Neural cell (in vitro differentiated cells): ENCODE measurements around the gene ZNF385C. TPM values are rescaled to one million over a fixed set of nuclear protein-coding genes. Genes with fewer than 3 reads are reported as not detected.

Experiments
- H2AFZ ChIP-seq: fragments of 200-600, 300-800 bp; sonication (generic), shearing (Covaris generic); 2 replicates; pipeline ENCODE4 v1.6.0; 2014; ENCODE audit warnings: low read depth, mild to moderate bottlenecking, antibody characterized with exemption, low read length, moderate library complexity
- H3F3A ChIP-seq: fragments of 200-600 bp; shearing (Covaris generic); 2 replicates; pipeline ENCODE4 v1.6.1; 2016; ENCODE audit warnings: mild to moderate bottlenecking, moderate library complexity, mixed read lengths, antibody characterized with exemption, low read length; ENCODE audit not compliant: insufficient read depth, poor library complexity, severe bottlenecking
- H3K27ac ChIP-seq: fragments of 200-600, 300-800 bp; sonication (generic), shearing (Covaris generic); 2 replicates; pipeline ENCODE4 v1.5.1; 2014; ENCODE audit warnings: mild to moderate bottlenecking, low read length, moderate library complexity
- H3K27me3 ChIP-seq: fragments of 300-800, 200-600 bp; sonication (generic), shearing (Covaris generic); 2 replicates; pipeline ENCODE4 v1.6.0; 2014; ENCODE audit warnings: mild to moderate bottlenecking, low read depth, low read length, moderate library complexity; ENCODE audit not compliant: insufficient read depth
- H3K36me3 ChIP-seq: fragments of 300-800, 200-600 bp; sonication (generic), shearing (Covaris generic); 2 replicates; pipeline ENCODE4 v1.5.1; 2014; ENCODE audit warnings: mild to moderate bottlenecking, antibody characterized with exemption, low read length, moderate library complexity; ENCODE audit not compliant: insufficient read depth
- H3K4me2 ChIP-seq: fragments of 300-800, 200-600 bp; sonication (generic), shearing (Covaris generic); 2 replicates; pipeline ENCODE4 v1.6.0; 2014; ENCODE audit warnings: mild to moderate bottlenecking, low read length
- H3K4me3 ChIP-seq: fragments of 300-800, 200-600 bp; sonication (generic), shearing (Covaris generic); 2 replicates; pipeline ENCODE4 v1.5.1; 2014; ENCODE audit warnings: mild to moderate bottlenecking, low read length, moderate library complexity
- H3K79me2 ChIP-seq: fragments of 200-600 bp; shearing (Covaris generic); replicated peaks from 2 replicates; pipeline ENCODE4 v1.6.0; 2014; ENCODE audit warnings: mild to moderate bottlenecking, low read length, moderate library complexity; ENCODE audit not compliant: insufficient read depth
- H3K9ac ChIP-seq: fragments of 300-800, 200-600 bp; sonication (generic), shearing (Covaris generic); 2 replicates; pipeline ENCODE4 v1.6.1; 2016; ENCODE audit warnings: mild to moderate bottlenecking, low read length, mixed read lengths
- H3K9me2 ChIP-seq: fragments of 200-600 bp; shearing (Covaris generic); 2 replicates; pipeline ENCODE4 v1.6.1; 2016; ENCODE audit warnings: mild to moderate bottlenecking, low read length, mixed read lengths; ENCODE audit not compliant: insufficient read depth
- H3K9me3 ChIP-seq: fragments of 200-600, 300-800 bp; sonication (generic), shearing (Covaris generic); 2 replicates; pipeline ENCODE4 v1.6.1; 2016; ENCODE audit warnings: mild to moderate bottlenecking, mixed run types, low read length, moderate library complexity, mixed read lengths
- H4K20me1 ChIP-seq: fragments of 200-600 bp; shearing (Covaris generic); 2 replicates; pipeline ENCODE4 v1.6.1; 2016; ENCODE audit warnings: mild to moderate bottlenecking, mixed run types; ENCODE audit not compliant: insufficient read depth
- CTCF ChIP-seq: fragments of 450-650 bp; IDR thresholded peaks from 2 replicates; pipeline ENCODE4 v1.5.1; 2014; ENCODE audit warnings: antibody characterized with exemption, mild to moderate bottlenecking, moderate library complexity; ENCODE audit not compliant: poor library complexity, severe bottlenecking
- EP300 ChIP-seq: fragments of 450-650 bp; conservative IDR thresholded peaks from 2 replicates; pipeline ENCODE4 v1.6.1; 2014; ENCODE audit warnings: antibody characterized with exemption, mild to moderate bottlenecking, moderate library complexity; ENCODE audit not compliant: poor library complexity, severe bottlenecking
- EZH2 ChIP-seq: fragments of 200-600, 300-800 bp; shearing (Covaris generic), sonication (generic); IDR thresholded peaks from 2 replicates; pipeline ENCODE4 v1.6.1; 2014; ENCODE audit warnings: antibody characterized with exemption, low read length, borderline replicate concordance, mild to moderate bottlenecking; ENCODE audit not compliant: insufficient read depth, poor library complexity, severe bottlenecking
- MXI1 ChIP-seq: fragments of 450-650 bp; conservative IDR thresholded peaks from 2 replicates; pipeline ENCODE4 v1.6.1; 2014; ENCODE audit warnings: antibody characterized with exemption, mild to moderate bottlenecking; ENCODE audit not compliant: poor library complexity, severe bottlenecking
- POLR2AphosphoS5 ChIP-seq: IDR thresholded peaks from 2 replicates; pipeline ENCODE4 v1.6.1; 2012
- RAD21 ChIP-seq: fragments of 450-650 bp; conservative IDR thresholded peaks from 2 replicates; pipeline ENCODE4 v1.6.1; 2014; ENCODE audit warnings: antibody characterized with exemption, mild to moderate bottlenecking, moderate library complexity
- REST ChIP-seq: IDR thresholded peaks from 2 replicates; pipeline ENCODE4 v1.6.1; 2012; ENCODE audit warnings: borderline replicate concordance
- SMC3 ChIP-seq: fragments of 450-650 bp; conservative IDR thresholded peaks from 2 replicates; pipeline ENCODE4 v1.6.1; 2014; ENCODE audit warnings: antibody characterized with exemption, mild to moderate bottlenecking, moderate library complexity; ENCODE audit not compliant: poor library complexity
- TAF1 ChIP-seq: IDR thresholded peaks from 2 replicates; pipeline ENCODE4 v1.6.1; 2012; ENCODE audit warnings: low read depth
- polyA plus RNA-seq: library from polyadenylated mRNA; depleted of rRNA; stranded (reverse); fragments of >200 nt; gene quantifications from 2 replicates; pipeline ENCODE4 v1.2.3, GENCODE V29; 2014

The ZNF385C gene
- polyA plus RNA-seq, 1 donor from 2014 or later: 0.69 TPM

- Histone ChIP-seq H3K36me3 (no peaks in the 10 kb centered on the region), H3F3A (no peaks in the 10 kb centered on the region), H3K9ac (no peak within 1 kb of the TSS), H2AFZ (no peak within 1 kb of the TSS), H4K20me1 (no peaks in the 10 kb centered on the region), H3K4me3 (no peak within 1 kb of the TSS), H3K9me3 (no peaks in the 10 kb centered on the region), H3K79me2 (no peaks in the 10 kb centered on the region), H3K4me2 (no peak within 1 kb of the TSS), H3K27me3 (no peaks in the 10 kb centered on the region), H3K9me2 (no peaks in the 10 kb centered on the region), H3K27ac (no peak within 1 kb of the TSS)
- TF ChIP-seq MXI1 (no peak), EZH2 (no peak), REST (no peak), POLR2AphosphoS5 (no peak), TAF1 (no peak), RAD21 (no peak), SMC3 (no peak), EP300 (no peak), CTCF (no peak)
These were observed 24.4 kb upstream of the ZNF385C start, which contains the start of gene HSPB9 for GRCh38 chr17:42122371-42123303. TSS of gene HSPB9 (plus strand) at chr17:42122804. CDS start at chr17:42122851, 47 bp downstream.

GRCh38 chr17:42120770-42121769 lies 22.8 kb upstream of the ZNF385C start, which contains the start of gene KAT2A:
TSS of gene KAT2A (minus strand) at chr17:42121367. CDS start at chr17:42121304, 63 bp downstream.
- H2AFZ ChIP-seq: peak within 1 kb of the TSS; percentile 45
- peak within 1 kb of the TSS; percentile 59 for H3K4me2 ChIP-seq
- no peak within 1 kb of the TSS for H3K27ac ChIP-seq

More at GRCh38 chr17:42120770-42121769, 22.8 kb upstream of the ZNF385C start, which contains the start of gene KAT2A:
- H3K9me2 ChIP-seq: no peaks in the 10 kb centered on the region
- H3K9ac ChIP-seq: peak within 1 kb of the TSS; percentile 68
- H3K9me3 ChIP-seq: no peaks in the 10 kb centered on the region
- H3K4me3 ChIP-seq: peak within 1 kb of the TSS; percentile 88
- TF ChIP-seq TAF1: no peak
- peak; percentile 65 for TF ChIP-seq POLR2AphosphoS5
- no peak for TF ChIP-seq CTCF
- peak; percentile 88 for TF ChIP-seq MXI1
- TF ChIP-seq EZH2: no peak
- no peaks in the 10 kb centered on the region for H3F3A ChIP-seq
- no peaks in the 10 kb centered on the region for H3K79me2 ChIP-seq
- H3K27me3 ChIP-seq: no peaks in the 10 kb centered on the region
- H4K20me1 ChIP-seq: no peaks in the 10 kb centered on the region
- H3K36me3 ChIP-seq: no peaks in the 10 kb centered on the region
